ENCODE results near the gene ARNT2.

The ARNT2 gene

GRCh38 chr15:80574590-80574989 lies 170.4 kb downstream of the ARNT2 start:
- no peak for DNase-seq (ENCODE audit: extremely low spot score)
- TF ChIP-seq CTCF (IDR thresholded peaks at IDR 0.05; ENCODE audit: control extremely low read depth, extremely low read depth, low read depth, missing control alignments): no peak
- CTCF ChIA-PET: no interaction called here
- POLR2A ChIA-PET: no interaction called here

GRCh38 chr15:80576519-80577090 lies 172.4 kb downstream of the ARNT2 start:
- no peak for TF ChIP-seq CTCF (IDR thresholded peaks at IDR 0.05; ENCODE audit: control extremely low read depth, extremely low read depth, low read depth, missing control alignments)
- ChIA-PET POLR2A (no interaction called here), CTCF (interaction anchor here (1.3 kb wide), 1 partner anchor 11 kb away, joined by 4 read pairs; no protein-coding TSS in a partner anchor)
- DNase-seq (ENCODE audit: extremely low spot score): no peak

- POLR2A ChIA-PET: no interaction called here
- no peak for DNase-seq (ENCODE audit: extremely low spot score)
- CTCF ChIA-PET: interaction anchor here (1.3 to 3.1 kb wide), 2 partner anchors 10 to 12 kb away, joined by 4 to 12 read pairs; no protein-coding TSS in a partner anchor
- TF ChIP-seq CTCF (IDR thresholded peaks at IDR 0.05; ENCODE audit: control extremely low read depth, extremely low read depth, low read depth, missing control alignments): no peak
Observed at GRCh38 chr15:80577552-80578205, 173.5 kb downstream of the ARNT2 start.

- no peak for DNase-seq (ENCODE audit: extremely low spot score)
- POLR2A ChIA-PET: no interaction called here
- no peak for TF ChIP-seq CTCF (IDR thresholded peaks at IDR 0.05; ENCODE audit: control extremely low read depth, extremely low read depth, low read depth, missing control alignments)
- CTCF ChIA-PET: interaction anchor here (3.1 kb wide), 1 partner anchor 10 kb away, joined by 12 read pairs; no protein-coding TSS in a partner anchor
Observed at GRCh38 chr15:80578206-80578595, 174.0 kb downstream of the ARNT2 start.

- TF ChIP-seq CTCF (IDR thresholded peaks at IDR 0.05; ENCODE audit: control extremely low read depth, extremely low read depth, low read depth, missing control alignments): no peak
- no peak for DNase-seq (ENCODE audit: extremely low spot score)
- ChIA-PET POLR2A (no interaction called here), CTCF (interaction anchor here (3.1 kb wide), 1 partner anchor 11 kb away, joined by 12 read pairs; no protein-coding TSS in a partner anchor)
Observed at GRCh38 chr15:80578871-80579270, 174.7 kb downstream of the ARNT2 start.

- no peak for TF ChIP-seq CTCF (IDR thresholded peaks at IDR 0.05; ENCODE audit: control extremely low read depth, extremely low read depth, low read depth, missing control alignments)
- no peak for DNase-seq (ENCODE audit: extremely low spot score)
- ChIA-PET POLR2A (no interaction called here), CTCF (interaction anchor here (3.1 kb wide), 1 partner anchor 12 kb away, joined by 12 read pairs; no protein-coding TSS in a partner anchor)
Observed at GRCh38 chr15:80579611-80580010, 175.4 kb downstream of the ARNT2 start.
